Fibroblast of villous mesenchyme (primary cell): Measurements from ENCODE around the gene NLRP4. TPM values are rescaled to one million over a fixed set of nuclear protein-coding genes. Genes with fewer than 3 reads are reported as not detected.

Source experiments
- DNase-seq: peaks from one replicate; pipeline ENCODE4 v3.0.0-alpha.2; 2010; ENCODE audit warnings: low read depth
- H3K4me3 ChIP-seq: 2 replicates; pipeline ENCODE4 v1.5.1; 2011; ENCODE audit warnings: low read depth, mild to moderate bottlenecking, low read length
- CTCF ChIP-seq: IDR thresholded peaks from 2 replicates; pipeline ENCODE4 v1.5.1; 2012; ENCODE audit warnings: low read depth, mild to moderate bottlenecking, low read length; ENCODE audit not compliant: insufficient read depth
- total RNA-seq: library from RNA; depleted of rRNA; stranded (reverse); fragments of >200 nt; gene quantifications from 2 replicates; pipeline ENCODE4 v1.2.3, GENCODE V29; 2012

NLRP4 gene
- total RNA-seq, 1 donor, result not detected

GRCh38 chr19:55813906-55814305, 22.4 kb upstream of the NLRP4 start:
- TF ChIP-seq CTCF, result no peak
- no peak for DNase-seq
- no peak overlapping the region for H3K4me3 ChIP-seq

- H3K4me3 ChIP-seq, result no peak overlapping the region
- TF ChIP-seq CTCF, result no peak
- no peak for DNase-seq
These were observed 16.3 kb upstream of the NLRP4 start for GRCh38 chr19:55820037-55820436.

GRCh38 chr19:55830656-55831055, 5.7 kb upstream of the NLRP4 start:
- no peak for DNase-seq
- no peak for TF ChIP-seq CTCF
- H3K4me3 ChIP-seq, result no peak overlapping the region

- no peak for DNase-seq
- no peak for TF ChIP-seq CTCF
These were observed 4.5 kb upstream of the NLRP4 start, which contains the start of gene NLRP11 for GRCh38 chr19:55831846-55832245. NLRP11 (minus strand) TSS chr19:55831999; CDS start chr19:55818174, 13,825 bp downstream.

GRCh38 chr19:55832676-55833075, 3.7 kb upstream of the NLRP4 start:
- no peak for TF ChIP-seq CTCF
- H3K4me3 ChIP-seq, result no peak overlapping the region
- no peak for DNase-seq

More at GRCh38 chr19:55831846-55832245, 4.5 kb upstream of the NLRP4 start, which contains the start of gene NLRP11:
- no peak within 1 kb of the TSS for H3K4me3 ChIP-seq

- H3K4me3 ChIP-seq, result no peak overlapping the region
- TF ChIP-seq CTCF, result no peak
- no peak for DNase-seq
These were observed 1.9 kb downstream of the NLRP4 start for GRCh38 chr19:55838251-55838650.

- no peak overlapping the region for H3K4me3 ChIP-seq
- no peak for TF ChIP-seq CTCF
- DNase-seq, result no peak
These were observed 2.6 kb downstream of the NLRP4 start for GRCh38 chr19:55838906-55839305.
